NK-92 (cell line): ENCODE data around the gene EXOC2.

Experiments used
- DNase-seq: peaks from one replicate; lab custom pipeline; 2025; ENCODE audit not compliant: unreplicated experiment; lab: John Stamatoyannopoulos, UW

EXOC2 gene

DNA sequence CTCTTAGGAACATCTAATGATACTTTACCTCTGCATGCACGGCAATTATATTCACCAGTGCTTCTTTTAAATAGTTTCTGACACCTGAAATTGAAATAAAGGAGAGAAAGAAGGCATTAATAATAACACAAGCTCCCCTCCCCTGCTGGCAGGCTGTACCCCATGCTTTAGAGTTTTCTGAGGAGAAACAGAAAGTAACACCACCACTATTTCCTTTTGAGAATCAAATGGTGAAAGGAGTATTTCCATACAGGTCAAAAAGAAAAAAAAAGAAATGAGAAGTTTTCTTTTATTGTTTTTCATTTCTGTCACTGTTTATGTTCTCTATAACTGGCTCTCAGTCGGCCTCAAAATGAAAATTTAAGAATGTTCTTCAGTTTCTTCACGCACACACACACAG, 193.3 kb downstream of the EXOC2 start:
- no peak for DNase-seq

DNA sequence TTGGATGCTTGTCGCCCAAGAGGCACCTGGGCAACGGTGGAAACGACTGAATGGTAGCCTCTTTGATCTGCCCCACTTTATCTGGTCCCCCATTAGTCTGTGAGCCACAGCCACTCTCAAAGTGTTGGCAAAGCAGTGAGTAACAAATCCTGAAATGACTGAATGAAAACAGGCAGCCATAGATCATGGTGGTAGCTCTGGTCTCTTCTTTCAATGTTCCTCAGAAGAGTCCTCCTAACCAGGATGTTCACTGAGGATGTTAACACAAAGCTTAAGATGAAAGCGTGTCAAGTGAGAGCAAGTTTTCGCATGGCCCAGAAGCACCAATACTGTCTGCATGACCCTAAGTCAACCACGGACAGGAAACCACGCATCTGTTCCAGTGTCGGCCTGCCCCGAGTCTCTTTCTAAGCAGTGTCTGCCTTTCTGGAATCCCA, 194.1 kb downstream of the EXOC2 start:
- no peak for DNase-seq

DNA sequence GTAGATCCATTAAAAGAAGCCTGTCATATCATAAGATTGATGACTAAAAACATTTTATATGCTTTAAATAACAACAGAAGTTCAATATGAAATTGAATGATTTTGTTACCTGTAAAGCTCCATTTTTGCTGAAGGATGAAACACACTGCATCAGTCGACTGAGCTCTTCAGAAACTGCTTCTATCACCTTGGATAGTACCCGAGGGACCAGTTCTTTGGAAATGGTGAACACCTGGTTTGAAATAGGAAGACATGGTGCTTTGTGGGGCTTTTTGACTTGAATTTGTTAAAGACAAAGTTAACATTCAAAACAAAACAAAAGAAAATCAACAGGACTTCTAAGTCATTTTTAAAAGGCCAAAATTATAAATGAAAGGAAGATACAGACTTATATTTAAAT, 195.7 kb downstream of the EXOC2 start:
- no peak for DNase-seq

DNA sequence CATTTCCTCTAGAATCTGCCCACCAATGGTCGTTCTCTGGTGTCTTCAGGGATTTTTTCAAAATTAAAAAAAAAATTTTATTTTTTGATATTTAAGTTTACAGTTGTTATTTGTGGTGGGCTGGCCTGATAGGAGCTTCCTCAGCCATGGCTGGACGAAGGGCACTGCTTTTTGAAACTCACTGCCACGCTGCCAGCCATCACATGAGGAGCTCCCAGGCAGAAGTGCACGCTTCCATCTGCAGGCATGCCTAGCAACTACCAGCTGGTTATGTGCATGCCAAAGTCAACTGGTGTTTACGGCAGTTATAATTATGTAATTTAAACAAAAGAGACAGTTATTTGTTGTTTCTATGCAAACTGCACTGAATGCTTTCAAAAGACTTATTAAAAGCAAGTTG, 196.3 kb downstream of the EXOC2 start:
- DNase-seq = no peak

DNA sequence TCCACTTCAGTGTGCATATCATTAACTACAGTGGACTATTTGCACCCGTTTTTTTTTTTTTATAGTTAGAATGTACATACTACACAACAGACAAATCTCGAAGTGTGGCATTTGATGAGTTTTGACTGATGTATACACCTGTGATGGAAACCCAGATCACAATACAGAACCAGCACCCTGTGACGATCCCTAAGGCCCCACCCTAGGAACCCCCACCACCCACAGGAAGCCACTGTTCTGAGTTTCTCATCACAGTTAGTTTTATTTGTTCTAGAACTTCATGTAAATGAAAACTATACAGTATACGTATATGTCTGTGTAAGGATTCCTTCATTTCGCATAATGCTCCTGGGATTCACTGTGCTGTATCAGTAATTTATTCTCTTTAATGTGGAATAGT, 198.5 kb downstream of the EXOC2 start:
- DNase-seq = no peak

DNA sequence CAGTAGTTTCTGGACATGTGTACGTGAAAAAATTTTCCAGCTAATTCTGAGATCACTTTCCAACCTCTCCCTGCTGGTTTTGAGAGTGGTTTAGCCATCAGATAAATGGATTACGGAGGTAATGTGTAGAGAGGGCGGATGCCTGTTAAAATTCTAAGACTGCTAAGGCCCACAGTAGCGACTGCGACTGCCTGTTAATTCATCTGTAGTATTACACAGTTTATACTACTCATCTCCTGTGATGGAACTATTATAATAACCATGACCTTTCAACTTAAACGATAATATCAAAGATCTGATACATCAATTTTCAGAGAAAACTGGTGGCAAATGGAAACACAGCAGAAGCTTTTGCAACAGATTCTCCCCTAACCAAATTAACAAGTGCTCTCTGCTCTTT, 199.1 kb downstream of the EXOC2 start:
- no peak for DNase-seq

DNA sequence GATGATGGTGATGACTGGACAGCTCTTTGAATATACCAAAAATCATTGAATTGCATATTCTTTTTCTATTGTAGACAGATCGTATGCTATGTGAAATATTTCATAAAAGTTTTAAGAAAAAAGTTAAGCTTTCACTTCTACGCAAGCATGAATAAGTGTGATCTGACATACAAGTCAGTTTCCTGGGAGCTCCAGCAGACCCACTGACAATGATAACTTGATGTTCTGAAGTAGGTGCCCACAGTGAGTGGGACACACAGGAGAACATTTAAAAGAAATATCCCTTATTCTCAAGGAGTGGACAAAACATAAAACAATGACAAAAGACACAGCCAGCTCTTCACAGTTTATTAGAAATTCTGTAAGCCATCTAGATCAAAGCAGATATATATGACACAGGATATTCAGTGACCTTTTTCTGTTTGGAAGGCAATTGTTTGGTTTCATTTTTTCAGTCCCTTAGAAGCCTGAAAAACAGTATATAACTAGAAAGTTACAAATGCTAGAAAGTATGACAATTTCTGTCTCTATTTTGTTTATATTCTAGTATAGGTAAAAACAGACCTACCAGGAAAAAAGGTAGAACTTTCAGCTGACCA, 200.0 kb downstream of the EXOC2 start:
- no peak for DNase-seq

DNA sequence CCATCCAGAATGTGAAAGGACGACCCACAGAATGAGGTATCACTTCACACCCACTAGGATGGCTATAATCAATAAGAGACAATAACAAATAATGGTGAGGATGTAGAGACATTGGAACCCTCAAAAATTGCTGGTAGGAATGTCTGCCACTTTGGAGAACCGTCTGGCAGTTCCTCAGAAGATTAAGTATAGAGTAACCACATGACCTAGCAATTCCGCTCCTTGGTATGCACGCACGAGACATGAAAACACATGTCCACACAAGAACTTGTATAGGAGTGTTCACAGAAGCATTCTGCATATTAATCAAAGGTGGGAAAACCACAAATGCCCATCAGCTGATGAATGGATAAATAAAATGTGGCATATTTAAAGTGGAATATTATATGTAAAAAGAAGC, 200.8 kb downstream of the EXOC2 start:
- no peak for DNase-seq

DNA sequence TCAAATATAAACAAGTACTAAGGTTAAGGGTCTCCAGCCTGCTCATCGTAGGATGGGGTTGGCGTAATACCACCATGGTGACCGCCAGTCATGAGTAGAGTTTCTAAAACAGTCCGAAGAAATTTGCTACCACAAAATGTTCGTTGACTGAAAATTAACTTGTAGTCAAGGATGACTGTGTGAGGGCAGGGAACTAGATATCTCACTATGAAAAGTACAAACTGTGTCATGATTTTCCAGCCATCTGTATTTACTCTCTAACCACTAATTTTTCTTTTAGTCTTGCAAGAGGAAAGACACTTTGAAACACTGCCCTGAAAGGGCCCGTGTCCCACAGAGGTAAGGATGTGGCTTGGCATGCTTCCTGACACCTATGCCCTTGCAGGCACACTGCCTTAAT, 201.7 kb downstream of the EXOC2 start:
- DNase-seq = no peak

DNA sequence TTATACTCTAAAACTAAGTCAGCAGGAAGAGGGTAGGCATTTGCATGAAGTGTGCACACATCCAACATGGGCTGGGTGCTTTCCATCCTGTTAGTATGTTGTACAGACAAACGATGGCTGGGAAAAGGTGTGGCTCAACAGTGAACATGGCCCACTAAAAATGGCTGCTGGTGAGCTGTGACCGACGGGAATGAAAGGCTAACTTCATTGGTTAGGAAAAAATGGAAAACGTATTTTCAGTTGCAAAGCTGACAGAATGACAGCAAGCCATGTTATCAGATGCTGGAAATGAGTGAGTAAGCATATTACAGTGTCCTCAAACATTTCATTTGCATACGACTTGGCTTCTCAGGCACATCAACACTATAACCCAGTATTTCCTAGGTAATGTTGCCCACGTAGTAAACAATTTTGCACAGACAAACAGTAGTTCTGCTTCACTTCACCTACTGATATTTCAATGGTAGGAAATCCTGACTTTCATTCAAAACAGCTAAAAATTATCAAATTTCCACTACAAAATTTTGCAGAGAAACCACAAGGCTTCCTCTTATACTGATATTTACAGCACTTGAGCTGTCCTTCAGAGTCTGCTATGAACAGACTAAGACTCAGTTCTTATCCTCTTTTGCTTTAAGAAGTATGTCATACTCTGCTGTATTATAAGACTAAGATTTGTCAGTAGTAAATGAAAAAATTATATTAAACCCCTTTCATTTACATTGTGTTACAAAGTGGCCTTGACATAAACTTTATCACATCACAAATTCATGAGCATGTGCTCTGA, 202.5 kb downstream of the EXOC2 start:
- DNase-seq = no peak

DNA sequence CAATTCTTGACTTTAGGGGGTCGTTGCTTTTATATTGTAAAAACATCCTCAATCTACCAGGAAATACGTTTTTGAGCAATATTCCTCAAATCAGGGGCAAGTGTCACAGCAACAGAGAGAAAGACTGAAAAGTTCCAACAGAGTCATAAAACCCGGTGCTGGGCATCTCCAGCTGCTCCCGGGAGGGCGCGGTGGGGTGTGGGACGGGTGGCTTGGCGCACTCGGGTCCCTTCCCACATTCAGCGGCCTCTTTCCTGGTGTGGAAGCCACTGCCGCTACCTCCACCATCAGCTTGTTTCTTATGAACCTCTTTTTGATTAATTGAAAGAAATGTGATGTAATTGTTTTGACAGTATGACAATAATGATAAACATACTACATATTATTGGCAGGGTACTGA, 203.2 kb downstream of the EXOC2 start:
- no peak for DNase-seq

DNA sequence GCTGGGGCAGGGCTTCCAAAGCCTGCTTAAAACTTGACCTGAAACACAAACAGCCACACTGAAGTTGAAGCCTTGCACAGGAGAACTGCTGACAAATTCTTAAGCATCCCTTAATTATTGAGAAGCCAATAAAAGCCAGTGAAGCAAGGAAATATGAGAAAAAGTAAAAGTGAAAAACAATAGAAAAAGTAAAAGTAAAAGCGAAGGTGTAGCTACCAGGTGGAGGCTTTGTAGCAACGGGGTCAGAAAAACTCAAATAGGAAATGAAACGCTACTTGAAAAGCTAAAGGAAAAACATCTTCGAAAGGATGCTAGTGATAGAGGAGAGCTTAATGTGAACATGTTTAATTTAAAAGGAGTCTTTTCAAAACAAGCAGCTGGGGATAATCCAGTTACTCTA, 203.9 kb downstream of the EXOC2 start:
- DNase-seq = no peak

DNA sequence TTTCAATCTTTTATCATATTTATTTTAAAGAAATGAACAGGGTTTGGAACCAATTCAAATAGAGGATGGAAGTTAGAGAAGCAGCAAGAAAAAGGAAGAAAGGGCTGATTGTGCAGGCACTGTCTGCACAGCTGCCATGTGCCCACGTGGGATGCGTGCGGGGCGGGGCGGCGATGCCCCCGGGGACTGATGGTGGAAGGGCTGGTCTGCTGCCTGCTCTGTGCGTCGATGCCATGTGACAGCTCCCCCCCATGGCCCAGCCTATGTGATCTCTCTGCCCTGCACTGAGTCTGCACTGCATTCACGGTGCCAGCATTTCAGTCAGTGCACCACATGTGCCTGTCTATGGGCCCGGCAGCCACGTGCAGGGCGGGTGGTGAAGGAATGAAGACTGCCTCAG, 205.0 kb downstream of the EXOC2 start:
- no peak for DNase-seq

DNA sequence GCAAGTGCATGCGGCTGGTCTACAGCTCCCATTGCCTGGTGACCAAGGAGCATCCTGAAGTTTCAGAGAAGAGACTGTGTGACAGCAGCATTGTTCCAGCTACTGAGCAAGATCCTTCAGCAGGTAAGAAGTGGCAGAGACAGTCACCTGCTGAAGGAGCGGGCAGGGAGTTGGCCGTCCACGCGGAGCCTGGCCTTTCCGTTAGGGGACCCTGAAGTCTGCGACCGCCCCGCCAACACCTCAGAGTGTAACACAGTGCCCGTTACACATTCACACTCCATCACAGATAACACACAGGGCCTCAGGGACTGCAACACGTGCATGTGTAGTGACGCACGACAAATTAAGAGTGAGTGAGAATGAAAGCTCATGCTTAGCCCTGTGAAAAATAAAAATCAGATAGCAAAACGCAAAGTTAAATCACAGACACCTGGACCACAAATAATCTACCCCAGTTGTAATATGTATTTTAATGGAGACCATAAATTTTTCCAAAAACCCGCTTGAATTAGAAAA, 207.2 kb downstream of the EXOC2 start:
- DNase-seq = no peak

DNA sequence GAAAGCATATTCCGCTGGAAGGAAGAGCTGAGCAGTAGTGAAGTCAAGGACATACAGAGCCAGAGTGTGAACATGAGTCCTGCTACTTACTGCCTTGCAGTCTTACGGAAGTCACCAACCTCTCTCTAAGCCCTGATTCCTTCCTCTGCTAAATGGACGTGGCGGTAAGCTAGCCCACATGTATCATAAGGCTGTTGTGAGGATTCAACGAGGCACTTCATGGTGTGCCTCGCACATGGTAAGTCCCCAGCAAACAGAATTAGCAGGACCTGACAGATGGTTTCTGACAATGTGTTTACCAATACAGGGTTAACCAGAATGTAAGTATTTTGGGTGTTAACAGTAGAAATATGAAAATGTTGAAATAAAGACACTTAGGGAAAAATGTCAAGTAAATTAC, 208.2 kb downstream of the EXOC2 start:
- DNase-seq = no peak

DNA sequence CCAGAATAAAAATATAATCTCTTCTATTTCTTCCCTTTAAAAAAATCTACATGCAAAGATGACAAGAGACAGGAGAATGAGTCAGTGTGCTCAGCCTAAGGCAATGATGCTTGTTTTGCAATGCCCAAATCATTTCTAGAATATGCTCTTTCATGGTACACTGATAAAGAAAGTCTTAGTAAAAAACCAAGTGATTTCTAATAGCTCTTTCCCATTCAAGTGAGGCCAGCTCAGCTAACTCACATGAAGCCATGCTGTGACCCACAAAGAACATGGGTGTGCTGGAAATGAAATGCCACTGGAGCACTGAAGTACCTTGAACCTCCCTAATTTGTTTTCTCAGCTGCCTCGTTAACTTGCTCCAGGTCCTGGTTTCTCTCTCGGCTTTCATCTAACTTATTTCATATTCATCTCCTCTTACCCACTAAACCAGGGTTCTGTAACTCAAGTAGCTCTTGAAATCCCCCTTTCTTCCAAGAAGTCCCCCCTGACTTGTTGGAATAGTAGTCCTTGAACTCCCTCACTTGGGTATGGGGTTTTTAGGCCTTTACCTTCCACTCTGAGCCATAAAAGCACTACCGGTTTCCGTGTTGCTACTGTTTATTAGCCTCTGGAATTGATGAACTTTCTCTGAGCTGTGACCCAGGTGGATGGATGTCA, 208.7 kb downstream of the EXOC2 start:
- DNase-seq = no peak

DNA sequence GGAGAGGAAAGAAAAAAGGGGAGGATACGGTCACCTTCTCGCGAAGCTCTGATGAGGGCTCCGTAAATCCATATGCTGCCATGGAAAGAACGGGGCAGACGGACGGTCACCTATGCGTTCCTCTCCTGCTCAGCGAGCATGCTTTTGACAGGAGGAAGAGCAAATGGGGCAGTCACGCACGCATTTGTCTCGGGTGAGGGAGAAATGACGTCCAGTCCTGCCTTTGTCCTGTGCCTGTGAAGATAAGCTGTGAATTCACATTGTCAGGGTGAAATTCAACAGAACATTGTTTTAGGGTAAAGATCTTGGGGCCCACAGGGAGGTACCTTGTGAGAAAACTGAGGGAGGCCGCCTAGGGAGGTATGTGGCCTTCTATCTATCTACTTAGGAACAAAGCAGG, 217.6 kb downstream of the EXOC2 start:
- DNase-seq = no peak

DNA sequence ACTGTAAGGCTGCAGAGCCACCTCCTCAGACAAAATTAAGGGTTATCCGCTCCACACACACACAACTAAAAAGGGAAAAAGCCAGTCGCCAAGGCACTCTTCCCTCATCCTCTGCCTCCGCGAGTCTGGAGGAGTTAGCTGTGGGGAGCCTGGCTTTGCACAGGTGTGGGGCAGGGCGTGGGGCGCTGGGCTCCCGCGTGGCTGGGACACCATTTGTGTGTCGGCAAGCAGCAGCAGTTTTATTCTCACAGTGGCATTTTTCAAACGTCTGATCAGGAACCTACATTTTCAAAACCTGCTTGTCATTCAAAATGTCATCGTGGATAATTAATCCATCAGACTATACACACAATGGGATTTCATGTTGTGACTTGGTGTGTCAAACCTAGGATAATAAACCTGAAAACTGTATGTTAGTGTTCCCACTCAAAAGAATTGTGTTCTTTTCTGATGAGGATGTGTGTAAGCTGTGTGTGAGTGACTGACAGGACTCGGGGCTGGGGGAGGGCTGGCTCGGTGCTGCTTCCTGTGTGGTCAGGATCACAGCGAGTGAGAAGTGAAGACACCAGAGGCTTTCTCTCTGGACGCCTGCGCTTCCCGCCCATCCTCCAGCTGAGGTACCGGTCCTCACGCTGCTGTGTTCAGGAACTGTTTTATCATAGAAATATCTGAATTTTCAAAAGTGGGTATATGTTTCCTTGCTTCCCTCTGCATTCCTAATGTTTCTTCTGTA, 218.3 kb downstream of the EXOC2 start:
- DNase-seq = peak; percentile 19

DNA sequence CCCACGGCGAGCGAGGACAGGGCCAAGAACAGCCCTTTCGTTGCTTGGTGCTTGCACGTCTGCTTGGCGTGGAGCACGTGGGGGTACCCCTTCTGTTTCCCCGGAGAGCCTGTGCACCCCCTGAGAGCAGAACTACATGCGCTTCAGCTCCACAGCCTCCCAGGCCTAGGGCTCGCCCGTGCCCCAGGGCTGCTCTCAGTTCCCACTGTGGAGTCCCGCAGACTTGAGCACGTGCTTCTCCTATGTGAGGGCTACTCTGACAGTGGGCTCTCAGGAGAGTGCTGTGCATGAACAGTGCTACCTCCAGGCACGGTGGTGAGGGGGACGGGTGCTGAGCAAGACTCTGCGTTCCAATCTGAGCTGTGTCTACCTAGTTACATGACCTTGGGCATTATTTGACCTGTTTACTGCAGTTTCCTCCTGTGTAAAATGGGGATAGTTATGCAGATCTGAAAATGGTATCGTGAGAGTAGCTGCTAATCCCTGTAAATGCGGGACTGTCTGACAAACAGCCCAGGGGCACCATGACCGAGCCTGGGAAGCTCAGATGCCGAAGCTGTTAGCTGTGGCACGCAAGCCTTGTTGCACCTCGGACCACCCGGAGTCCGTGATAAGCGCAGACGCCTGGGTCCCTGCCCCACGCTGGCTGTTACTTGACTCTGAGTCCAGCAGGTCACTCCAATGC, 219.0 kb downstream of the EXOC2 start:
- no peak for DNase-seq

DNA sequence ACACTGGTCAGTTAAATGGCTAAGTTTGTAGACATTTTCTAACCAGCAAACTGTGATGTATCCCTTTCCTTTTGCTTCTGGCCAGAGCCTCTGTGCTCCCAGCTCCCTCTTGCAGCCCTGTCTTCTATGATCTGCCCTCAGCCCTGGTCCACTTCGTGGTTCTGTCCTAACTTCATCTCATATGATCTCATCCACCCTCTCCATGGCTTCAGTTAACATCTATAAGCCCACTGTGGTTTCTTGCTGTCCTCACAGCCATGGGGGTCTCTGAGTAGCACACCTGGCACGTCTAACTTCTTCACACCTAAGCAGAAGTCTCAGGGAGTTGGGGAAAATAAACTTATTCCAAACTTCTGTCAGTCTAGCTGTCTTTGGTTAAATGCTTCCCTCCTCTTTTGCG, 219.6 kb downstream of the EXOC2 start:
- no peak for DNase-seq

DNA sequence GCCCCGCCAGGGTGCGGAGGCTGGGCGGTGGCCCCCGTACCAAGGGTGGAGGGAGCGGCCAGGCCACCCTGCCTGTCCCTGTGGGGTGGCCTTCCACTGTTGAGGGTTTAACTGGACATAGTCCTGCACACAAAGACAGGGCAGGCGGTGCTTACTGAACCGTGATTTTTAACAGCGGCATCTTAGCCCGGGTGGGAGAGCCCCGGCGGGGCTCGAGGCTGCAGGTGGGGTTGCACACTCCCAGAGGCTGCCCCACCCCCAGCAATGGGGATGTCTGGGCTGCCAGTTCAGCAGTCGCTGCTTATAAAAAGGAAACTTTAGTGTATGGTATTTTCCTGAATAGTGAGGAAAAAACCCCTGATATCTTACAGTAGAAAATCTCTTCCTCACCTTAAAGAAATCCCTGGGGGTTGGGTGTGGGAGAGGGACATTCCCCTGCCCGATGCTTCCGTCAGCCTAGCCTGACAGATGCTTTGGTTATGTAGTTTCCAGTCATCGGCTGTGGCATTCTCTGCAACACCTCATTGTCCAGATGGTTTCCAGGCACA, 222.0 kb downstream of the EXOC2 start:
- no peak for DNase-seq
